HG03039 (cell line): ENCODE data around the gene PLPP1.

Experiments
- ATAC-seq: cut with Tn5 transposase; IDR thresholded peaks from one replicate; pipeline ENCODE4 v1.9.1; 2021; ENCODE audit warnings: mild to moderate bottlenecking, moderate library complexity; ENCODE audit not compliant: unreplicated experiment

PLPP1 gene

GRCh38 chr5:55534436-55535198 lies at the start of gene PLPP1:
Gene PLPP1 (minus strand): TSS chr5:55534964. CDS start chr5:55534629, 335 bp downstream.
- ATAC-seq = peak; percentile 76

DNA sequence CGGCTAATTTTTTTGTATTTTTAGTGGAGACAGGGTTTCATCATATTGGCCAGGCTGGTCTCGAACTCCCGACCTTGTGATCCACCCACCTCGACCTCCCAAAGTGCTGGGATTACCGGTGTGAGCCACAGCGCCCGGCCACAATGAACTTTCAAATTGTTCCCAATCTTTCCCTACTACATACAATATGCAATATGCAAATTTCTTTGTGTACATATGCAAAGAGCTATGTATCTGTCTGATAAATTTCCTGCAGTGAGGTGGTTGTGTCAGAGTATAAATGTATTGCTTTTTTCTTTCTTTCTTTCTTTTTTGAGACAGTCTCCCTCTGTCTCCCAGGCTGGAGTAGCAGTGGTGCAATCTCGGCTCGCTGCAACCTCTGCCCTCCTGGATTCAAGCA lies 48.8 kb upstream of the PLPP1 start:
- no peak for ATAC-seq

DNA sequence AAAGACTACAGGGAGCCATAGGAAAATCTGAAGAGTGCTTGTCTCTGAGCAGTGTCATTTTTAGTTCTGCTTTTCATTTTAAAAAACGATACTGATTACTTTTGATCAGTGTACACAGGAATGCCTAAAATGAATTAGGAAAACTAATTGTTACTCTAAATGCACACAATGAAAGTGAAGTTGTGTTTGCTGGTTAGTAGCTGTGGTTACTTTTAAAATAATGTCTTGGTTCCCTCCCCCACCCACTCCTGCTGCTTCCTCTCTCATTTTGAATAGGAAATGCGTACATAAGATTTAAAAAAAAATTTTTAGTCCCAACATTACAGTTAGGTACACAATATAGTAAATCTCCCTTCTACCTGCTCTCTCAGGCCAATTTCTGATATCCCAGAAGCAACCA lies 47.5 kb upstream of the PLPP1 start:
- no peak for ATAC-seq

GRCh38 chr5:55580042-55580441 lies 45.3 kb upstream of the PLPP1 start:
- ATAC-seq = no peak

GRCh38 chr5:55578771-55579170 lies 44.0 kb upstream of the PLPP1 start:
- no peak for ATAC-seq

DNA sequence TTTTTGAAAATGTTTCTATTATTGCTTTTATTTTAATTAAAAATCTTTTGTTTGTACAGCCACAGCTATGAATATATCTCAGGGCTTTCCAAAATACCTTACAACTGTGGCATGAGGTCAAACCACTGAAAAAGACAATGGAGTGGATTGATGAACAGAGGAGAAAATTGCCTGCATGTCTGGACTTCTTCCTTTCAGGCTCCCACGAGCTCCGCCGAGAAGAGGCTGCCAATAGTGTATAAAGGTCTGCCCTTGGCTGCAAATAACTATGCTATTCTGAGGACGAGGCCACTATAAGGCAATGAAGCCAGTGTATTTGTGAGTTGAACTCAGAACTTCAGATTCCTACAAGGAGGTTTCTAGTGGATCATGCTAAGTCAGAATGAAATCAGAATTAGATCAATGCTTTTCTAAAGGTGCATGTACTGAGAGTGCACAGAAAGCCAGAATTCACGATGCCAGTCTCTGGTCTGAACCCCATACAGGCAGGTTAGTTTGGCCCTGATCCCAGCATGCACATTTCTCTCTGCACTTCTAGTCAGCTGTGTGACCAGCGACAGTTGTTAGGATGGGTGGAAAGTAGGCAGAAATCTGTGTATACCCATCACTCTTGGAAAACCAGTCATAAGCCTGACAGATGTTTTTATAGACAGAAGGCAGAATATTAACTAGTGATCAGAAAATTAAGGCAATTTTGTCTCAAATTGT lies 42.7 kb upstream of the PLPP1 start:
- no peak for ATAC-seq

- no peak for ATAC-seq
Observed at GRCh38 chr5:55576661-55577060, 41.9 kb upstream of the PLPP1 start.

DNA sequence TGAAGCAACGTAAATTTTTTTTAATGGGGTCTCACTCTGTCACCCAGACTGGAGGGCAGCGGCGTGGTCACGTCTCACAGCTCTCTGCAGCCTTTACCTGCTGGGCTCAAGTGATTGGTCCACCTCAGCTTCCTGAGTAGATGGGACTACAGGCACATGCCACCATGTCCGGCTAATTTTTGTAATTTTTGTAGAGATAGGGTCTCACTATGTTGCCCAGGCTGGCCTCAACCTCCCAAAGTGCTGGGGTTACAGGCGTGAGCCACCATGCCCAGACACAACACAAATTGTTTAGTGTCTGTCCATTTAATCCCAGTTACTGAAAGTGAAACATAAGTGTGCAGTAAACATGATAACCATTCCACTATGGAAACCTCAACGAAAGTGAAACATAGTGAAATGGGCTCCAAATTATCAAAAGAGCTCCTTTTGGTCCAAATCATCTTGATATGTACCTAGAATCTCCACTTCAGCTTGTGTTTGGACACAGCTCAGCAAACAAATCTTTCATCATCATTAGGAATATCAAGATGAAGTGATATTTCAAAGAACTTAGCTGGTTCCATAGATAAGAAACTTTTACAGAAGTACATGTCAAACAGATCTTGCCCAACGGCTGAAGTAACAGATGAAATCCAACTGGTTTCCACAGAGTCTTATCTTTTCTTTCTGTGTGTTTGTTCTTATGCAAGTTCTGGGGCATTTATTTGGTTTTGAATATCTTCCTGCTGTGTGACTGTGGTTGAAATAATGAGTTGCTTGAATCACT lies 41.2 kb upstream of the PLPP1 start:
- ATAC-seq = no peak

GRCh38 chr5:55572600-55572999 lies 37.8 kb upstream of the PLPP1 start:
- ATAC-seq = no peak

GRCh38 chr5:55572020-55572419 lies 37.3 kb upstream of the PLPP1 start:
- ATAC-seq = no peak

- no peak for ATAC-seq
Observed at GRCh38 chr5:55570570-55570969, 35.8 kb upstream of the PLPP1 start.

- ATAC-seq = no peak
Observed at GRCh38 chr5:55570026-55570425, 35.3 kb upstream of the PLPP1 start.

DNA sequence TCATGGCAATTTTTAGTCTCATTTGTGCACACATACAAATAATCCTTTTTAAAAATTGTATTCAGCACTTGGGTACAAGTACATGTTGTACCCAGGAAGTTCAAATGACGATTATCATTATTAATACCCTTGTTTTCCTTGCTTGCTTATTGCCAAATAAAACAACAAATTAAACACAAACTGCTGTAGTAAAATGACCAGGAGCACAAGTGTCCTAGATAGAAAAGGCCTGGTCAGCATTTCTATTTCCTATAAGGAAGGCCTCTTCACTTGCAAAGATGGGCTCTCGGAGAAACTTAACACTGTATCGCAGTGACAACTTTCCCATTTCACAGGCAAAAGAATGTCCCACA lies 34.7 kb upstream of the PLPP1 start:
- ATAC-seq = no peak

DNA sequence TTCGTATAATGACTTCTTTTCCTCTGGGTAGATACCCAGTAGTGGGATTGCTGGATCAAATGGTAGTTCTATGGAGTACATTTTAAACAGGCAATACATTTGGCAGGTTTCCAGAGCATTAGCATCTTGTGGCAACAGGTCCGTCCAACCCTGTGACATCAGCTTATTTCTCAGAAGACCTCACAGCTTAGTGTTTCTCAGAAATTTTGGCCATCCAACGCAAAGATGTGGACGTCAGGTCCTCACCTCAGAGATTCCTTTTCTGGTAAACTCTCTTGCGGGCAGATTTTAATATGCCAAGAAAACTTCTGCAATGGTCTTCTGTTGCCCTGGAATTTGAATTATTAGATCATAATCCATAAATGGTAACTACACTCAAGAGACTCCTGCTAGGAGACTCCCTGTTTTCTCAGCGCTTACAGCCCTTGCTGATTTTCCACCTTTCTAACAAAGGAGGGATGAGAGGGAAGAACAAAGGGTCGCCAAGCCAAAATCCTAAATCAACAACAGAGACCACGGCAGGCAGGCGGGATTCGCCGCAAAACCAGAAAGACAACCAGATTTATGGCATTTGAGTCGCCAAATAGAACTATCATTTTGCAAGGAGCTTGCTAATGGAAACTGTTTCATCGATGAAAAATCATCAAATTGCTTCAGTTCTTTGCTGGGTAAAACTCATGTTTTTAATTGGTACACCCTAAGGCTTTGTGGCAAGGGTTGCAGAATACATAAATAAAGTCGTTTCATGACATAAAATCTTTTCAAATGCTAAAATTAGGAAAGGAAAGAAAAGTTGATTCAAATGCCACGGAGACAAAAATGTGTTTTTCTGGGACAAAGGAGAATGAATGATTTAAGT lies 34.1 kb upstream of the PLPP1 start:
- no peak for ATAC-seq

- ATAC-seq = no peak
Observed at GRCh38 chr5:55564721-55565120, 30.0 kb upstream of the PLPP1 start.

GRCh38 chr5:55558484-55558883 lies 23.7 kb upstream of the PLPP1 start:
- no peak for ATAC-seq

DNA sequence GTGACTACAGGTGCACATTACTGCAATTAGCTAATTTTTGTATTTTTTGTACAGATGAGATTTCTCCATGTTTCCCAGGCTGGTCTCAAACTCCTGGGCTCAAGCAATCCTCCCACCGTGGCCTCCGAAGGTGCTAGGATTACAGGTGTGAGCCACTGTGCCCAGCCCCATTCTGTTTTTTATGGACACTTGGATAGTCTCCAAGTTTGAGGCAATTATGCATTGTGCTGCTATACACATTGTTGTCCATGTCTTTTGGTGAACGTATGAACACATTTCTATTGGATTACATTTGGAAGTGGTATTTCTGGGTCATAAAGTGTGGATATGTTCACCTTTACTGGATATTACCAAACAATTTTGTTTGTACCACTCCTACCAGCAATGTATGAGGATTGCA lies 22.4 kb upstream of the PLPP1 start:
- no peak for ATAC-seq

DNA sequence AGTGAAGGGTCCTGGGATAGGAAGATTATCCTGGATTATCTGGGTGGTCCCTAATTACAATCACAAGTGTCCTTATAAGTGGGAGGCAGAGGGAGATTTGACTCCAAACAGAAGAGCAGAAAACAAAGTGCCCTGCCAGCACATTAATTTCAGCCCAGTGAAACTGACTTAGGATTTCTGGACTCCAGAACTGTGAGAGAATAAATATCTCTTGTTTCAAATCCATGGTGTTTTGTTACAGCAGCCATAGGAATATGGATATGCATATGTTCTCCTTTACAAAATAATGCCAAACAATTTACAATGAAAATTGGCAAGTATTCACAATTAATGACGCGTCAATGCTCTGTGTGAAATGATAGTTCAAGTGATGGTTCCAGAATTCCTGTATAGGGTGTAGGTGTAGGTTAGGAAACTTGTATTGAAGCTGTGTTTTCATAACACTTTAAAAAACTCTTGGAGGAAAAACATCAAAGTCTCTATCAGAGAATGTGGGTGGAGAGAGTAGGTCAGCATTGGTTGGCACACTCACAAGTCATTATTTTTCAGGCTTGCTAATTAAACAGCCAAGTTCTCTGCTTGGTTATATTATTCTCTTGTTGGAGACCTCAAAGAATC lies 19.9 kb upstream of the PLPP1 start:
- ATAC-seq = no peak

DNA sequence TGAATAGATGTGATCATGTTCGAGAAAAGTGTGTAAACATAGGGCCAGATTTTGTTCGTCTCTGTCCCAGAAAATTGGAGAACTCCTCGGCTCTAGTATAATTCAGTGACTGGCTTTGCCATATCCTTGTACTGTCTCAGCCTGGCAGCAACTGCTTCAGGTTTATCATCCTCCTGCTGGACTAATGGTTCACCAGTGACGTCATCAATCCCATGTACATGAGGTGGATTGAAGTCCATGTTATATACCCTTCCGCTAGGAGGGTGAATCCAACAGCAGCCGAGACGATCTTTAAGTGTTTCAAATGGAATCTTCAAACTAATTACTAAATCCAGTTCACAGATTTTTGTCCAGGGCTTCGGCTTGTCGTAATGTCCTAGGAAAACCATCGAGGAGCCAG lies 17.1 kb upstream of the PLPP1 start:
- no peak for ATAC-seq

- no peak for ATAC-seq
Observed at GRCh38 chr5:55551358-55551757, 16.6 kb upstream of the PLPP1 start.

GRCh38 chr5:55547781-55548180 lies 13.0 kb upstream of the PLPP1 start:
- ATAC-seq = no peak
